NCI-H187 treated with DMSO at 0.1 percent for 48 hours (cell line): ENCODE measurements around the gene DTNB.

ENCODE experiments used
- DNase-seq: peaks from one replicate; lab custom pipeline; 2025; lab: John Stamatoyannopoulos, UW

The DTNB gene

DNA sequence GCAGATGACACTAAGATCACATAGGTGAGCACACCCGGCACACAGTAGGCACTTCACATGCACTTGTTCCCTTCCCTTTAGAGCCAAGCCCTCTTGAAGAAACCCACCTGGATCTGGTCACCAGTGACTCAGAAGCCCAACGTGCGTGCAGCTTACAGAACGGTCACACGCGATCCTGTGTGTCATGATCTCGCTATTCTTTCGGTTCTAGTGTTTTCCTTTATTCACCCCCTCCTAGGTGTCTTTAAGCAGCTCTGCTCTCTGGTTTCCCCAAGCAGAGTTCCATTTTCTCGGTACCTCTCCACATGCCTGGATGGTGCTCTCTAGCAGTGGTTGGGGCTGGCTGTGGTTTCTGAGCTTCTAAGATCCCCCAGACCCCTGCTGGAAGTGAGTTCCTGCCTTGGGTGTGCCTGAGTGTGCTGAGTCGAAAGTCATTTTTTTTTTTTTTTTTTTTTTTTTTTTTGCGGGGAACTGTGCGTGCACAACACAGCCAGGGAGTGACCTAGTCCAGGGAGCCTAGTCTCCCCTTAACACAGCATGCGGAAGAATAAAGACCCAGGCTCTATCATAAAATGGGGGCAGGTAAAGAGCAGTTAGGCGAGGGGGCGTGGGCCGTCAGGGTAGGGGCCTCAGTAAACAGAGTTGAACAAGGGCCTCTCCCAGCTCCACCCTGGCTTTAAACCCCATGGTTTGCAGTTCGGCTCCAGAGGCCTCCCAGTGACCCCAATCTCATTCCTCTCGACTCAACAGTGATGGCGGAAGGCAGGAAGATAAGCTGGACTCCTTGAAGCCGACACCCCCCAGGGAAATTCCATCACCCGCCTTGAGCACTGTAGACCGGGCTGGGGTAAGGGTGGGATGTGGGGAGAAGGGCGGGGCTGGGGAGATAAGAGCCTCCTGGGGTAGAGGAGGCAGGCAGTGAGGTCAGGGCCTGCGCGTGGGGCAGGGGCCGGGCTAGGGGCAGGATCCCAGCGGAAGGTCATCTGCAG is 301.8 kb downstream of the DTNB start:
- DNase-seq: no peak

DNA sequence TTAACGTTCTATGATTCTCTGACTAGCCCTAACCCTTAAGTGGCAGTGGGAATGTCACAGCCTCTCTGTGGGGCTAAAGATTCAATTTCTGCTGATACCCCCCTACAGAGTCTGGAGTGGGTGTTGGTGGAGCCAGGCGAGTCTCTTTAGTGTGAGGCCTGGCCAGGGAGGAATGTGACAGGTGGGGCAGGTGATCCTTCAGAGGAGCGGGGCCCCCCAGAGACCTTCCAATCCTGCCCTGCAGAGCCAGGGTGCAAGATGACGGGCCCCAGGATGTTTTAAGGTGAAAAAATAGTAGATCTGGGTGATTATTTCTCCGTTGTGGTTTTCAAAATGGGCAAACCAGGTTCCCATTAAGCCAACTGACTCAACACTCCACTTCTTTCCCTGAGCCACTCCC is 303.5 kb downstream of the DTNB start:
- DNase-seq: no peak

DNA sequence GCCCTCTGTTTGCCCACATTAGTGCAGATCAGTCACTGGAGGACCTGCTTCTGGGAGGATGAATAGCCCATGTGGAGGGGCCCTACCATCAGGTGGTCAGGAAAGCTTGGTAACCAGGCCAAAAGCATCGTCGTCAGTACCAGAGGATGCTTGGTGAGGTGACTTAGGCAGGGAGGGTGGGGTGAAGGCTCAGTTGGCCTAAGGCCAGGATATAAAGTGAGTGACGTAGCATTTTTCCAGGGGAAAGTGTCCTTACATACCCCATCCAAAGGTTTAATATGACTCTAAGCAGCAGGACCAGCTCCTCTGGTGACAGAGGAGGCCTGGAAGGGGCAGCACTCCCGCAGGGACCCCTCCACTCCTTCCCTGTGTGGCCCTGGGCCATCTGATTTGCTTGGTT is 303.9 kb downstream of the DTNB start:
- DNase-seq: no peak

DNA sequence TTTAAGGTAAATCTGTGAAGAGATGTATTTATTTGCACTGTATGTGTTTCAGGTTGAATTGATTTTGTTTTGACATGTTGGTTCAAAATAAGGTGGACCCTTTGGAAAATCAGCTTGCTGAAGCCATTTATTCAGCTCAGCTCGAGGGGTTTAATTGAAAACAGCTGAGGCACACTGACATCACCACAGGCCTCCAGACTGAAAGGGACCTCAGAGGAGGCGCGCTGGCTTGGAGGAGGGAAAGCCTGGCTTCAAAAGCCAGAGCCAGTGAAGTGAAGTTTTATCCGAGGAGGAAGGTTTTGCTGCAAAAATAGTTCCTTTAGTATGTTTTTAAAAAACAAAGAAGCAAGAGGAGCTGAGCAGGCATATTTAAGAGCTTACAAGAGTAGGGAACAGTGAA is 304.7 kb downstream of the DTNB start:
- DNase-seq: no peak

DNA sequence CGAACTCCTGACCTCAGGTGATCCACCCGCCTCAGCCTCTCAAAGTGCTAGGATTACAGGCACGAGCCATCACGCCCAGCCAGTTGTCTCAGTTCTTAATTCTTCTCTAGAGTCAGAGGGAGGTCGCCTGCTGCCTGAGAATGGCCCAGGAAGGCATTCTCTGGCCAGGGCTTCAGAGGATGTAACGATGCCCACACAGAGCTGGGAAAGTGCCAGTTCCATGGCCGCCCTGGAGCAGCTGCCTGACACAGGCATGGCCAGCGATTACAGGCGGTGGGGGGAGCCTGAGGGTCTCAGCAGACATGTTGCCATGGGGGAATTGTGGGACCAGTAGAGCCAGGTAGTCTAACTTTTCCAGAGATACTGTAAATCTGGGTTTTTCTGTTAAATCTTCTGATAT is 306.1 kb downstream of the DTNB start:
- no peak for DNase-seq

DNA sequence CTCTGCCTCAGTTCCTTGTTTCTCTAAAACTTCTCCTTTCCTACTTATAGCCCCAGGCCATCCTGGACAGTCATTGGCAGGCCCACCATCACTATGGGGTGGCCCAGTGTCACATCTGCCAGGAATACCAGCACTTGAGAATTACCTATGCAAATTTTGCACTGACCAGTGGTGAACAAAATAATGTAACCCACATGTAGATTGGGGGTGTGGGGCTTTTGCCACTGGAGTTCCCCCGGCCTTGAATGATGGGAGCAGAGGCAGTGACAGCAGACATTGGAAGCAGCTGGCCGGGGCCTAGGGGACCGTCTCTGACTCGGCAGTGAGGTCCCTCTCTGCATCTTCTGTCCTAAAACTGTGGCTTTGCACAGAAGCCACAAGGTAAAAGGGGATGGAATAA is 306.7 kb downstream of the DTNB start:
- no peak for DNase-seq

DNA sequence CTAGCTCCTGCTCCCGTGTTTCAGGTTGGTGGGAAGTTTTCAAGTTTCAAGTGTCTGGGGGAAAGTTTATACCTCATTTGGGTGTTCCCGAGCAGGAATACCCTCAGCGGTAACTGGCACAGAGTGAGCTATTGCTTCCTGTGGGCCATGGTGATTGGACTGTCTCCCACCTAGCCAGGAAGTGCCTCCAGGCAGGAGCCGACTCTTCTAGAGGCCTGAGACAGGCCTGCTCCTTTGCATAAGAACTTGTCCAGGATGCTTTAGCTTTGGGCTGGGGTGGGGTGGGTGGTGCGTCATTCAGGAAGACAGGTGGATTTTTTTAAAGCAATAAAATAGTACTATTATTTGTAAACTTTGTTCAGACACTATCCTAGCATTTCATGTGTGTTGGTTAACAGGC is 308.1 kb downstream of the DTNB start:
- no peak for DNase-seq

DNA sequence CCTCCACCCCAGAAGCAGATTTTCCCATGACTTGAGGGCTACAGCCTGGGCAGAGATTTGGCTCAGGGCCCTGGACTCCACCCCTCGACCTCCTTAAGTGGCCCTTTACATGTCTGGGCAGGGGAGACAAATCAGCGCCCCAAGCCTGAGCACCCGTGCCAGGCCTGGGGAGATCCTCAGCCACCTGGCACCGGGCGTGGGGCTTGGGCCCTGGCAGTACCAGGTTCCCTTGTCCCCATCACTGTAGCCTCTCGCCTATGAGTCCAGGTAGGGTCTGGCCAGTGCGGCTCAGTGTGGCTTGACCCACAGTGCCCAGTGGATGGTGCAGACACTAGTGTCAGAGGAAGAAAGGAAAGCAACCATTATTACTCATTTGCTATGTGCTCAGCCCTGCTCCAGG is 309.6 kb downstream of the DTNB start:
- no peak for DNase-seq

DNA sequence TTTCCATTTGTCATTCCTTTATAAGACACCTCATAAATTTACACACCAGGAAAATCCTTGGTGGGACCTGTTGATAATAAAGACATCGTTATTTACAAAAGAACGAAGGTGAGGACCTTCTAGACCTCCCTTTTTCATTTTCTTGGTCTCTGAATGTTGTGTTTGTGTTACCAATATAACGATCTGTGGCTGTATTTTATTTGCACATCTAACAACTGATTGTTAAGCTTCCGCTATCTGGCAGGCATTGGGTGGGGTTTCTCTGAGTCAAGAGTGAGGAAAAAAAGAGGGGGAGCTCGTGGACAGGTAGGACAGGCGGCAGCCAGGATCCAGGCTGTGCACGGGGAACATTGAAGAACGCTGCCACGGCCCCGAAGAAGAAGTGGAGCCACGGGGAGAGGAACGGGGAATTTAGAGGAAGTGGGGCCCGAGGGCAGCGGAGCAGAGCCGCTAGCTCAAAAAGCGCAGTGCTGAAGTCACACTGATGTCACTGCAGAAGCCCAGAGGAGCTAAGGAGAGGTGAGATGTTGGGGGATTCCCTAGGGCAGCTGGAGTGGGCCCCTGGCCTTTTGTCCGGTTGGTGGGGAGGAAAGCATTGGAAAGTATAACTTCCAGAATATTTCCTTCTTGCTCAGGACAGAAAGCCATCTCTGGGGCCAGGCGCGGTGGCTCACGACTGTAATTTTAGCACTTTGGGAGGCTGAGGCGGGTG is 310.8 kb downstream of the DTNB start:
- DNase-seq: no peak

DNA sequence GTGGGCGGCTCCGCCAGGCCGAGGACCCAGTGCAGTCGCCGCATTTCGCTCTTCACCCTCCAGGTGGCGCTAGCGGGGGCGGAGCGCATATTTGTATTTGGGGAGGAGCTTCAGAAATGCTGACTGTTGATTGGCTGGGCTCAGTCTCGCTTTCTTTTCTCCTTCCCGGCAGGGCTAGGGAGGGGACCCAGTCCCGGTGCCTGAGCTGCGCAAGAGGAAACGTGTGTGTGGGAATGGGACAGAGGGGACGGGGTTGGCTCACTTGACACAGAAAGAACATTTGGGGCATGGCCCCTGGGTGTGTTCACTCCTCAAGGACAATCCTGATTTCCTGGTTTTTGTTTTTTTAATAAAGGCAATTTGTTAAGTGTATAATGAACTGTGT is 311.3 kb downstream of the DTNB start:
- DNase-seq: peak; percentile 84

DNA sequence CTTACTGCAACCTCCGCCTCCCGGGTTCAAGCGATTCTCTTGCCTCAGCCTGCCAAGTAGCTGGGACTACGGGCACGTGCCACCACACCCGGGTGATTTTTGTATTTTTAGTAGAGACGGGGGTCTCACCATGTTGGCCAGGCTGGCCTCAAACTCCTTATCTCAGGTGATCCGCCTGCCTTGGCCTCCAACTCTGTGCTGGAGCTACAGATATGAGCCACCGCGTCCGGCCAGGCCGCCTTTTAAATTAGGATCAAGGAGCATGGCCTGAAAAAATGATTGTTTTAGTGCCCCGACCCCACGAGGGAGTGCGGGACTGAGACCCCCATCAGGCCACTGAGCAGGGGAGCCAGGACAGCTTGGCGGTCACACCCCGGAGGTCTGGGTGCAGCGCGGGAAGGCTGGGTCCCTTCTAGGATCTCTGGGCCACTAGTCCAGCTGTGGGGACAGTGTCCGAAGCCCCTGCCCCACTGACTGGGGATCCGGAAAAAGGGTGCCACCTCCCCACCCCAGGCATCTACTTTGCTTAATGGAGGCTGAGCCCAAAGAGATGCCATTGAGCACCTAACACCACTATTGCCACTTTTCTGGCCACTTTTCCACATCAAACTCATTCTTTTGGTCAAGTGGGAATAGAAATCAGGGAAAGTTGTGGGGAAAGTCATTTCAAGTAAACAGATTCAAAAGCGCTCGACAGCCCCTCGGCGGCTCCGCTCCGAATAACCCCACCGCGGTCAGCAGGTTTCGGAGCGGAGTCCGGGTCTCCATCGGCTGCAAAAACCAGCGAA is 311.9 kb downstream of the DTNB start:
- no peak for DNase-seq

DNA sequence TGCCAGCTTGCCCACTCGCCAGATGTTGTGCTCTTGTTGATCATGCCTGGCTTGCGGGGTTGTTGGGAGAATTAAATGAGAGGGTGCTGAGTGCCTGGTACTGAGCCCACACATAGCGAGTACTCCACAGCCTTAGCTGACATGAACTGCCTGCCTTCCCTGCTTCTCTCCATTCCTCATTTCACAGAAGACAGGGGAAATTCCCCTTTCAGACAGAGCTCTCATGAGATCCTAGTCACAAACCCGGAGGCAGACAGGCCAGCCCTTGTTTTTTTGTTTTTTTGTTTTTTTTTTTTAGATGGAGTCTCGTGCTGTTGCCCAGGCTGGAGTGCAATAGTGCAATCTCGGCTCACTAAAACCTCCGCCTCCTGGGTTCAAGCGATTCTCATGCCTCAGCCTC is 314.5 kb downstream of the DTNB start:
- no peak for DNase-seq

DNA sequence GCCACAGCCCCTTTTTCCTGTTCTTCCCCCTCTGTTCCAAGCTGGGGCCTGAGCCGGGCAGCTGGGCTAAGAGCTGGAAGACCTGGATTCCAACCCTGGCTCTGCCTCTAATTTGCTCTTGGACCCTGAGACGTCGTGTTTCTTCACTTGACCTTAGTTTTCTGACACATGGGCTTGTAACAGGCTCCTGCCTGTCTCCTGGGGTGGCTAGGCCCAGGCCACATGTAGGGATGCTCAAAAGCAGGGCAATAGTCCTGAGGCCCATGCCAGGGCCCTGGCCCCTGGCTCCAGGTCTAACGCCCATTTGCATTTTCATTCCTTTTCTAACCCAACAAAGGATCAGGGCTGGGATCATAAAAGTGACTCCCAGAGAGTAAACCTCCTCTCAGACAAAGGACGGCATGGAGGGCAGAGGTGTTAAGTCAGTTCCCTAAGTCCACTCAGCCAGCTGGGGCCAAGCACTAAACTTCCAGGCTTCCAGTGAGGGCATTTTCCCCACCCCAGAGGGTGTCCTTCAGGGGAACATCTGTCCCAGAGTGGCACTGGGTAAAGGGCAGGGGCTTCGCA is 315.0 kb downstream of the DTNB start:
- DNase-seq: no peak

DNA sequence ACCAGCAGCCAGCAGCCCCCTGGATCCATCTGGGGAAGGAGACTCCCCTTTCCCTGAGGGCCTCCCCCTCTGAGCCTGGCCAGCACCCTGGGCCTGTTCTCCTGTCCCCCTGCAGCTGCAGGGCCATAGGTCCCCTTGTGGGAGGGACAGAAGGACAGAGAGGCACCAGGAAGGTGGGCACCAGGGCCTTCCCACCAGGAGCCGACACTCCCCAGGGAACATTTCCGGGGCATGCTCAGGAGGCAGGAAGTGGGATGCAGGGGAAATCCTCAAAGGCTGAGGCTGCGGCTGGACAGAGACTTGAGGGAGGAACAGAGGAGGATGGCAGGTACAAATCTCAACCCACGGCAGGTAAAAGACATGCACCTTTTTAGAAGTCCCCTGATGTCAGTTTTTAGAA is 317.3 kb downstream of the DTNB start:
- no peak for DNase-seq

DNA sequence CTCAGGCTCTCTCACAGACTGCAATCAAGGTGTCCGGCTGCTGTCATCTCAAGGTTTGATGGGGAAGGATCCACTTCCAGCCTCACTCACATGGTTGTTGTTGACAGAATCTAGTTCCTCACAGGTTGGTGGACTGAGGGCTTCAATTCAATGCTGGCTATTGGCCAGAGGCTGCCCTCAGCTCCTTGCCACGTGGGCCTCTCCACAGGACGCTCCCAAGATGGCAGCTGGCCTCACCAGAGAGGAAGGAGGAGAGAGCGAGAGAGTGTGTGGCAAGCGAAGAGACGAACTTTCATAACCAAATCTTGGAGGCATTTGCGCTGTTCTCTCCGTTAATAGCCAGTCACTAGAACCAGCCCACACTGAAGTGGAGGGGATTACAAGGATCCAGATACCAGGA is 318.1 kb downstream of the DTNB start:
- DNase-seq: no peak

DNA sequence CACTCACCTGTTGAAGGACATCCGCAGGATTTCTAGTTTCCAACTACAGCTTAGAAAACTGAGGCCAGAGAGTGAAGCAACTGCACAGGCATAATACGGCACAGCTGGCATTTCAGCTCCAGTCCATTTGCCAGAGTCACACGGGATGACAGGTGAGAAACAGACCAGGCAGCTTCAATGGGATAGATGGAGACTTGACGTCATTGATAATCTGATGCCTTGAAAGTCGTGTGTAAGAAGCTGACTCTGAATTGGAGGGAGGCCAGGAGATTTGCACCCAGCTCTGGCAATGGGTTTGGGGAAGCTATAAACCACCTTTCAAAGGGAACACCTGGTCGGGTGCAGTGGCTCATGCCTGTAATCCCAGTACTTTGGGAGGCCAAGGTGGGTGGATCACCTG is 319.3 kb downstream of the DTNB start:
- no peak for DNase-seq

DNA sequence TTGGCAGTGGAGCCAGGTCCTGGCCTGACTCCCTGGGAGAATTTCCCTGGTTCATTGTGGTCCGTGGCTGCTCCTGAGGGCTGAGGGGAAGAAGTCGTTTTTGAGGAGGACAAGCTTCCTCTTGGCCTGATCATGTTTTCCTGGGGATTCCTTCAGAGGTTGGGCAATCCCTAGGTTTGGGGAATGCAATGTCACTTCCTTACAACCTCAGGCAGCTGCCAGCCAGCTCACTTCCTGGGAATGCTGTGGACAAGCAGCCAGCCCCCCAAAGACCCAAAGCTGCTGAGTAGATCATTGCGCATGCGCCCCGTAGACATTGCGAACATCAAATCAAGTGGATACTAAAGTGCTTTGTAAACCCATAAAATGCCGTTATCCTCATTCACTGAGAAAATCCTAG is 324.0 kb downstream of the DTNB start:
- DNase-seq: no peak

DNA sequence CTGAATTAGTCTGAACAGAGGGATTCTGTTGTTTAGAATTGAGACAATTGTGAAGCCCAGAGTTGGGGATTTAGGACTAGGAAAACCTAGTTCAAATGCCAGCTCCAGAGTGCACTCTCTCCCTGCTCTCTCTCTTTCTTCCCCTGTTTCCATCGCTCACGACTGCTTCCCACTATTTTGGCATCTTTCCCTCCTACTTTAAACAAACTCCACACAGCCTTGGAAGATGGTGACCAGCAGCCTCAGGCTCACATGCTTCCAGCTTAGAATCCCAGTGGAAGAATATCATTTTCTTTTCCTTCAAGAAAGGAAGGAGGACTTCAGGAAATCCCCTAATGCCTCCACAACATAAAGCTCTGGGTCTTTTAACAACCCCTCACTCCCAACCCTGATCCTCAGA is 325.5 kb downstream of the DTNB start:
- DNase-seq: no peak

DNA sequence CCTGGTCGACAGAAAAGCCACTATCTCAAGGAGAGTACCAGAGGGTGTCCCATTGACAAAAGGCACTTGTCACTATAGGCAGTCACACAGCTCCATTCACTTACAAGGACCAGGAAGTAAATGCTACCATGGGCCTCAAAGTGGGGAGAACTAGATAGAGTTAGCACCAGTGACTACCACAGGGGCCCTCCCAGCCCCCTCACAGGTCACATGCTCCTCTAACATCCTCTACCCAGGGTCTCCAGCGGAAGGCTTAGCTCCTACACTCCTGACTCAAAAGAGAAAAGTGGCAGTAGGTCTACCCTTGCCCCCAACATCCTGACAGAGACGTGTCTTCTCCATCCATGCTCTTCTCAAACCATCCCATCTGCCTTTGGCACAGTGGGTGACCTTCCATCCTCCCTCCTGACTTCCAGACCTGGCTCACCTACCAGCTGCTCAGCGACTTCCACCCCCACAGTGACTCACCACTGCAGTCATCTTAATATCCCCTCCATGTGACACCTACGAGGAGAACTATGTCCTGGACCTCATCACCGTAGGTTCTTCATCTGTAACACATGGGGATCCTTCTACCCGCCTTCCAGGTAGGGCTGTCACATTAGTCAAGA is 326.1 kb downstream of the DTNB start:
- no peak for DNase-seq

DNA sequence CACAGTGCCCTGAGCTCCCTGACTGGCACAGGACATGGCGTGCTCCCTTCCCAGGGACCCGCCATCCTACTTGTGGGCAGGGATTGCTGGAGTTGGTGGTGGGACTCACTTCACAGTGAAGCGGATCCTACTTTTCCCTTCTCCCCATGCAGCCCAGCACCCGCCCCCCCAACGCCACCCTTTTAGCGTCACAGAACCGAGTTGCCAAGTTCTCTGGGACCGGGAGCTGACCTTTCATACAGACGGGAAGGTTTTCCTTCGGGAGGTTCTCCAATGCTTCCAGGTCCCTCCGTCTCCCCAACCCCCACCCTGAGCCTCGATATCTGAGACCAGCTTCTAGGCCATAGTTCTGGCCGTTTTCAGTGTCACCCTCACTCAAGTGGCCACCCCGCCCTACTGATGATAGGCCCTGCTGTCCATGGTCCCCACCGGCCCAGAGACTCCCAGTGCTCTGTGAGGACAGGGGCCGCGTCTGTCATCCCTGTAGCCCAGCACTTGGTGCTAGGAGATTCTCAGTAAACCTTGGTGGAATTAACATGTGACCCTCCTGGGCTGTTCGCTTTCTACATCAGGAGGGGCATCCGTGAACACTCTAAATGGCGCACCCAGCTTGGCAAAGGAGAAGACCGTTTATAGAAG is 330.1 kb downstream of the DTNB start:
- no peak for DNase-seq
